Measurements from ENCODE around the gene CLNK. TPM values are rescaled to one million over a fixed set of nuclear protein-coding genes. Genes with fewer than 3 reads are reported as not detected.

Gene CLNK
- total RNA-seq, 1 donor from 2014 or later: not detected

- no peak for TF ChIP-seq CTCF (IDR thresholded peaks at IDR 0.05; ENCODE audit: unreplicated experiment)
- peaks cover 4% of the 10 kb centered on the region for H3K27me3 Mint-ChIP-seq (ENCODE audit: unreplicated experiment)
- H3K27ac Mint-ChIP-seq (ENCODE audit: unreplicated experiment): no peak overlapping the region
- no peaks in the 10 kb centered on the region for H3K9me3 Mint-ChIP-seq (ENCODE audit: unreplicated experiment)
- no peaks in the 10 kb centered on the region for H3K36me3 Mint-ChIP-seq (ENCODE audit: low read depth, unreplicated experiment)
- peaks cover under 1% of the 10 kb centered on the region for H3K4me1 Mint-ChIP-seq (ENCODE audit: unreplicated experiment)
- no peak for DNase-seq (ENCODE audit: low spot score)
- no peak overlapping the region for H3K4me3 Mint-ChIP-seq (ENCODE audit: unreplicated experiment)
Measured at GRCh38 chr4:10506077-10506476, 178.5 kb downstream of the CLNK start.

GRCh38 chr4:10504570-10505179 lies 179.9 kb downstream of the CLNK start:
- no peaks in the 10 kb centered on the region for H3K9me3 Mint-ChIP-seq (ENCODE audit: unreplicated experiment)
- no peak for TF ChIP-seq CTCF (IDR thresholded peaks at IDR 0.05; ENCODE audit: unreplicated experiment)
- H3K27ac Mint-ChIP-seq (ENCODE audit: unreplicated experiment): no peak overlapping the region
- no peak for DNase-seq (ENCODE audit: low spot score)
- peaks cover 9% of the 10 kb centered on the region for H3K4me1 Mint-ChIP-seq (ENCODE audit: unreplicated experiment)
- peaks cover 5% of the 10 kb centered on the region for H3K27me3 Mint-ChIP-seq (ENCODE audit: unreplicated experiment)
- no peak overlapping the region for H3K4me3 Mint-ChIP-seq (ENCODE audit: unreplicated experiment)
- H3K36me3 Mint-ChIP-seq (ENCODE audit: low read depth, unreplicated experiment): no peaks in the 10 kb centered on the region

GRCh38 chr4:10502717-10503116 lies 181.9 kb downstream of the CLNK start:
- Mint-ChIP-seq H3K4me1 (ENCODE audit: unreplicated experiment) (peaks cover 11% of the 10 kb centered on the region), H3K27ac (ENCODE audit: unreplicated experiment) (no peak overlapping the region), H3K36me3 (ENCODE audit: low read depth, unreplicated experiment) (no peaks in the 10 kb centered on the region), H3K9me3 (ENCODE audit: unreplicated experiment) (no peaks in the 10 kb centered on the region), H3K4me3 (ENCODE audit: unreplicated experiment) (no peak overlapping the region), H3K27me3 (ENCODE audit: unreplicated experiment) (peaks cover 9% of the 10 kb centered on the region)
- TF ChIP-seq CTCF (IDR thresholded peaks at IDR 0.05; ENCODE audit: unreplicated experiment): no peak
- no peak for DNase-seq (ENCODE audit: low spot score)

GRCh38 chr4:10500776-10501175 lies 183.8 kb downstream of the CLNK start:
- Mint-ChIP-seq H3K27me3 (ENCODE audit: unreplicated experiment) (peaks cover 9% of the 10 kb centered on the region), H3K9me3 (ENCODE audit: unreplicated experiment) (no peaks in the 10 kb centered on the region), H3K27ac (ENCODE audit: unreplicated experiment) (no peak overlapping the region), H3K4me3 (ENCODE audit: unreplicated experiment) (no peak overlapping the region), H3K36me3 (ENCODE audit: low read depth, unreplicated experiment) (no peaks in the 10 kb centered on the region), H3K4me1 (ENCODE audit: unreplicated experiment) (peaks cover 22% of the 10 kb centered on the region)
- no peak for TF ChIP-seq CTCF (IDR thresholded peaks at IDR 0.05; ENCODE audit: unreplicated experiment)
- DNase-seq (ENCODE audit: low spot score): no peak

GRCh38 chr4:10496200-10496599 lies 188.4 kb downstream of the CLNK start:
- H3K36me3 Mint-ChIP-seq (ENCODE audit: low read depth, unreplicated experiment): no peaks in the 10 kb centered on the region
- peaks cover 24% of the 10 kb centered on the region for H3K4me1 Mint-ChIP-seq (ENCODE audit: unreplicated experiment)
- no peaks in the 10 kb centered on the region for H3K9me3 Mint-ChIP-seq (ENCODE audit: unreplicated experiment)
- H3K27ac Mint-ChIP-seq (ENCODE audit: unreplicated experiment): no peak overlapping the region
- DNase-seq (ENCODE audit: low spot score): no peak
- H3K4me3 Mint-ChIP-seq (ENCODE audit: unreplicated experiment): no peak overlapping the region
- peaks cover 8% of the 10 kb centered on the region for H3K27me3 Mint-ChIP-seq (ENCODE audit: unreplicated experiment)
- no peak for TF ChIP-seq CTCF (IDR thresholded peaks at IDR 0.05; ENCODE audit: unreplicated experiment)
